NCI-H1694 (cell line): ENCODE results near the gene TCEAL9.
"Not testable (repeated sequence)": the region's sequence is repeated elsewhere in the genome, so short reads cannot be mapped to it uniquely, and the experiment has no call there.

ENCODE experiments used
- DNase-seq: peaks from one replicate; lab custom pipeline; 2025; lab: John Stamatoyannopoulos, UW

The TCEAL9 gene, protein sequence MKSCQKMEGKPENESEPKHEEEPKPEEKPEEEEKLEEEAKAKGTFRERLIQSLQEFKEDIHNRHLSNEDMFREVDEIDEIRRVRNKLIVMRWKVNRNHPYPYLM

DNA sequence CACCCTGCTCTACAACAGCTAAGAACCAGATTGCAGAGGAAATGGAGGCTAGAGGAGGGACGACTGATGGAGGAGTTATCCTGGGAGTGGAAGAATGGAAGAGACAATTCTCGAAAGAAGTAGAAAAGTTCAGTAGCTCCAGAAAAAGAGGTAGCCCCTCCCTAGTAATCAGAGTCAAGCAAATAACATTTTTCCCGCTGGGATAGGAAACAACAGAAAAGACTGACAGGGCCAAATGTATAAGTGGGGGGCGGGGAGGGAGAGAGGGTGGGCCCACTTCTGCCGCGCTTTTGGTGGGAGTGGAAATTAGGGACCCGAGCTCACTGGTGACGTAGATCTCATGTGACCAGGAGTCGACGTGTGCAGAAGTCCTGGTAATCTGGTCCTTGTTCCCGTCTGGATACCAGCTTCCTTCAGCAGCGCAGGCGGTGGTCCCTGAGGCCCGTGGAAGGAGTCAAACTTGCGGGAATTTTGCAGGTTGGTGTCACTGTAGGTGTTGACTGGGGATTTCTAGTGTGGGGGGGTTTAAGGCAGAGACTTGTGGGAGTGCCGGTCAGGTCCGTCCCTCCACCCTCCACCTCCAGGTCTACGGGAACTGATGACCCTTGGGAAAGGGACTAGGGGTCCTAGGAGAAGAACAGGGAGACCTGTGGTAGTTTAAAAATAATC, at the start of gene TCEAL9:
Gene TCEAL9 (plus strand): TSS at position 377 of the 669 bp plus-strand sequence. CDS start 1,179 bp downstream, outside the sequence.
- DNase-seq = peak; percentile 79

- no peak for DNase-seq
Observed at GRCh38 chrX:103309860-103310554, 46.3 kb upstream of the TCEAL9 start.

- DNase-seq = peak; percentile 58
Observed at GRCh38 chrX:103310555-103311398, 45.5 kb upstream of the TCEAL9 start, which contains the start of gene BEX2. TSS of gene BEX2 (minus strand) at chrX:103310990. CDS start at chrX:103309976, 1,014 bp downstream.

GRCh38 chrX:103311399-103311780, 44.9 kb upstream of the TCEAL9 start:
- no peak for DNase-seq

GRCh38 chrX:103329991-103330390, 26.3 kb upstream of the TCEAL9 start, which contains the start of gene TCEAL7:
TSS of gene TCEAL7 (plus strand) at chrX:103330239. CDS start at chrX:103331404, 1,165 bp downstream.
- DNase-seq = no peak

DNA sequence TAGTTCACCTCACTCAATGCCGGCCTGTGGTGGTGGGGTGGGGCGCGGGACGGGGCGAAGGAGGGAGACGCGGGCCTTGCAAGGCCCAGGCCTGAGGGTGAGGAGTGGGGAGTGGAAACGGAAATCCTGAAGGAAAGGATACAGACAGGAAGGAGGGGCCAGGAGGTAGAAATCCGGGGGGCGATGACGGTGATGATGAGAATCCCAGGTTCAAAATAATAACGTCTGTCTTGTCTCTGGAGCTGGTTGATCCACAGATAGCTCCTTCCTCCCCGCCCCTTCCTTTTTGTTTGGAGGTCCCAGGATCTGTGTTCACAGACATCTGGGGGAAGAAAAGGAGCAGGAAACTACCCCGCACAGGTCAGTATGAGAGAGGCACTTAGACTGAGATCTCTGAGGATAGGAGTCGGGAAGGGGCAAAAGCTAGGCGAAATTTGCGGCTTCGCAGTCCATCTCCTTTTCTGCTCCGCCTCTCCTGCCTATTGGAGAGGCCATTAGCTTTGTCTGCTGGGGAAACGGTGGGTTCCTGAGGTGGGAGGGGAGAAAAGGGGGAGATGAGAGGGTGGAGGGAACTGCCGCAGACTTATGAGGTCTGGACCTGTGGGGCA, 25.5 kb upstream of the TCEAL9 start:
- no peak for DNase-seq

- no peak for DNase-seq
Observed at GRCh38 chrX:103338663-103339062, 17.6 kb upstream of the TCEAL9 start.

DNA sequence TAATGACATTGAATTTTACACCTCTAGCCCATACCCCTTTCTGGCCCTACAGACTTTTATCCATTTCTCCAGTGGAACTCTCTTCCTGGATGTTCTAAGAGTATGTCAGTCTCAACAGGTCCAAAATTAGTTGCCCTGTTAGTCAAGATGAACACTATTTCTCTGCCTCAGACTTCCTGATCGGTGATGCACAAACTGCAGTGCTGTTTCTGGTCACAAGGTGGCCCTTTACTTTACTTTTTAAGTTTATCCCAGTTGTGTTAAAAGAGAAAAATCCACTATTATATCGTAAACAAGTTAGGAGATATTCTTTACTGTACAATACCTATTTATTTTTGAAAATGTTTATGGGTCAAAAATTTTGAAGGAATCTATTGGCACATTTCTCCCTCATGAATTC, 13.2 kb upstream of the TCEAL9 start:
- DNase-seq = peak; percentile 18

- no peak for DNase-seq
Observed at GRCh38 chrX:103344606-103345005, 11.7 kb upstream of the TCEAL9 start.

- no peak for DNase-seq
Observed at GRCh38 chrX:103347682-103348397, 8.5 kb upstream of the TCEAL9 start.

- DNase-seq = no peak
Observed at GRCh38 chrX:103356858-103357257, 552 bp downstream of the TCEAL9 start.

DNA sequence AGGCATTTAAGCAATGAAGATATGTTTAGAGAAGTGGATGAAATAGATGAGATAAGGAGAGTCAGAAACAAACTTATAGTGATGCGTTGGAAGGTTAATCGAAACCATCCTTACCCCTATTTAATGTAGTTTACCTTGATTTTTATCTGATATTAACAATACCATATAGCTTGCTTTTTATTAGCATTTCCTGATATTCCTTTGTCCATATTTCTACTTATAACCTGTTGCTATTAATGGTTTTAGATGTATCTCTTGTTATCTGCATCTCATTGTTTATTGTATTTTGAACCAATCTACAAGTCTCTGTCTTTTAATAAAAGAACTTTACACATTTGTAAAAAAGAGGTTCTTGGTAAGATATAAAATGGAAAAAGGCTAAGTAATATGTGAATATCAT, 1.6 kb downstream of the TCEAL9 start:
- DNase-seq = no peak

- DNase-seq = not testable (repeated sequence)
Observed at GRCh38 chrX:103359605-103360004, 3.3 kb downstream of the TCEAL9 start.

GRCh38 chrX:103360092-103360491, 3.8 kb downstream of the TCEAL9 start:
- DNase-seq = no peak

GRCh38 chrX:103360916-103361315, 4.6 kb downstream of the TCEAL9 start:
- no peak for DNase-seq

GRCh38 chrX:103361798-103362197, 5.5 kb downstream of the TCEAL9 start:
- no peak for DNase-seq

GRCh38 chrX:103362474-103362873, 6.2 kb downstream of the TCEAL9 start:
- no peak for DNase-seq

GRCh38 chrX:103363046-103363445, 6.7 kb downstream of the TCEAL9 start:
- DNase-seq = no peak

DNA sequence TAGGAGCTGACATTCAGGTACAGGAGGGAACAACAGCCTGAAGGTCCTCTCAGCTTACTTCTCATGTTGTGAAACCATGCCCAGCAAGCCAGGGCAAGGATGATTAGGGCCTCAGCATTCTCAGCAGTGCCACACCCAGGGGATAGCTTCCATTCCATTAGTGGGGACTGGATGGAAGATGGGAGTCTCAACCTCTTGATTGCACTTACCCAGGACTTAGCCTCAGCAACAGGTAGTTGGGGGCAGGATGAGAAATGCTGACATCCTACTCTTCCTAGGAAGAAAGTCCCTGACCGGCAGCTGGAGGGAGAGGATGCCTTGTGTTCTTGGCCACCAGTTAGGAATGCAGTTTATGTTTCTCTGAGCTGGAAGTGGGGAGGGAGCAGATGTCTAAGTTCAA, 11.2 kb downstream of the TCEAL9 start:
- no peak for DNase-seq

DNA sequence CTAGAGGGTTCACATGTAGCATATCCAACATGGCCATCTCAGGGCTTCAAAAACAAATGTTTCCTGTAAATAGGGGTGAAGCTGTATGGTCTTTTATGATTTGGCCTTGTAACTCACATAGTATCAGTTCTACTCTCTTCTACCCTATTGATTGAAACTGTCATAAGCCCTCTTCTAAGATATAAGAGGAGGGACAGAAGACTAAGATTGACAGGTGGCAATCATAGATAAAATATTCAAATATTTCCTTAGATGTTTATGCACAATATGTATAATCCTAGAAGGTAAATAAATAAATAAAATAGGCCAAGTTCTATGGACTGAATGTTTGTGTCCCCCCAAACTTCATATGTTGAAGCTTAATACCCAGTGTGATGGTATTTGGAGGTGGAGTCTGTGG, 13.2 kb downstream of the TCEAL9 start:
- DNase-seq = no peak

- no peak for DNase-seq
Observed at GRCh38 chrX:103372886-103373285, 16.6 kb downstream of the TCEAL9 start.
